ENCODE measurements around the gene MBTPS1.
A peak's percentile ranks its signal among the peaks of the same experiment; 100 is the strongest.

Gene MBTPS1

DNA sequence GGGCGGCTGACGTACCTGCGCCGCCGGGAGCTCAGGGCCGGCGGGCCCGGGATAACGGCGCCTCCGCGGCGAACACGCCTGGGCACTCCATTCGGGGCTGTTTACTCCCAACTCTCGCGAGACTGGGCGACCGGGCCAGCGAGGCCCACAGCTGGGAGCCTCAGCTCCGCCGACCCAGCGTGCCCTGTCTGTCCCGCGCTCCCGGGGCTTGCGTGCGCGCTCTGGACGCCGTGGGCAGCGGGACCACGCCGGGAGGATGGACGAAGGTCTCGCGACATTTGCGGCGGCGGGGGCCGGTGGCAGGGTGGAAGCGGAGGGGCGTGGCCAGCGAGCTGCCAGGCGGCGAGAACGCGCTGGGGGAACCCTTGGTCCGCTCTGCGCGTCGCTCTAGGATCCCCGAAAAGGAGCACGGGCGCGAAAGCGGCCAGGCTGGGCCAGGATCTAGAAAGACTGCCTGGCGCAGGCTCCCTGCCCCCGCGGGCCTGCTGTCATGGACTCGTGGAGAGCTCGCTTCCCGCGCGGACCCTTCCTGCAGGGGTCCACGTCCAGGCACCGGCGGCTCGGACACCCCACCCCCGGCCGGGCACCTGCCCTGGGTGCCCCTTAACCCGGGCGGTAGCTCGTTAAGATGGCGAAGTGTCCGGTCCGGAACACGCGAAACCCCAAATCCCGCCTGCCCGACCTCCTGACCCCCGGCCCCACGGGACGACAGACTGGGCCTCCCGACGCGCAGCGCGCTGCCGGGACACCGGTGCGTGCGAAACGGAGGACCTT, at the start of gene MBTPS1:
Gene MBTPS1, minus strand, starts transcription at position 223 of the 774 bp plus-strand sequence. CDS start 15,159 bp downstream, outside the sequence.
- DNase-seq = peak; percentile 95

DNA sequence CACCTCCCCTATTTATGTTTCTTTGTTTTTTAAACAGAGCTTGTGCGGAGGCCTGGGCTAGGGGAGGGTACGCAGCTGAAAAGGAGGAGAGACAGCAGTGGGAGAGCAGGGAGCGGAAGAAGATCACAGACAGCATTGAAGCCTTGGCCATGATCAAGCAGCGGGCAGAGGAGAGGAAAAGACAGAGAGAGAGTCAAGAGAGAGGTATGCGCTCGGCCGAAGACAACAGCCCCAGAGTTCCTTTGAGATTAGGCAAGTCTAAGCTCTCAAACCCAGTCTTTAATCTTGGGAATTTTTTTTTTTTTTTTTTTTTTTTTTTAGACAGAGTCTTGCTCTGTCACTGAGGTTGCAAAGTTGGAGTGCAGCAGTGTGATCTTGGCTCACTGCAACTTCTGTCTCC, 49.0 kb upstream of the MBTPS1 start:
- no peak for DNase-seq

DNA sequence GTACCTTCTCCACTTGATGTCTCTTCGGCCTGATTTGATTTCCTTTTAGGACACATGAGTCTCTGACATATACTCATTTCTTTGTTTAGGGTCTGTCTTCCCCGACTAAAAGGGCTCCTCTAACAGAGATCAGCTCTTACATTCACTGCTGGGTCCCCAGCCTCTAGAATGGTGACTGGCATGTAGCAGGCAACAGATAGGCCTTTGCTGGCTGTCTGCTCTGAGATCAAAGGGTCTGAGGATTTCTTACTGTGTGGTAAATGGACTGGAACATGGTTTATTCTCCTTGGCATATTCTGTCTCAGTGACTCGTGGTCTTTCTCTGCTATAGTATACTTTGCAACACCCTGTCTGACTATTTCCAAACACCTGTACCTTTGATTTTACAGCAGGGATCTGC, 45.1 kb upstream of the MBTPS1 start:
- no peak for DNase-seq

DNA sequence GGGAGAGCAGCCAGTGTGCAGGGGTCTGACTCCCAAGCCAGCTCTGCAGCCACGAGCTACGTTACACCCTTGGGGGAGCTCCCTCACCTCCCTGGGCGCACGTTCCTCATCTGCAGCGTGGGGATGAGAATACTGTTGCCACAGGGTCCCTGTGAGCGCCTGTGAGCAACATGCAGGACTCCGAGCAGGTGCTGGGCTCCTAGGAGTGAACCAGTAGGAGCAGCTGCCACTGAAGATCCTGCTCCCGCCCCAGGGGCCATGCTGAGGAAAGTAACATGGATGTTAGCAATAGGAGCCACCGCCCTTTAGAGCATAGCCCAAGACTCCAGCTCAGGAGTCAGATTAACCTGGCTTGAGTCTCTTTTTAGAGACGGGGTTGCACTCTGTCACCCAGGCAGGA, 44.3 kb upstream of the MBTPS1 start:
- no peak for DNase-seq

DNA sequence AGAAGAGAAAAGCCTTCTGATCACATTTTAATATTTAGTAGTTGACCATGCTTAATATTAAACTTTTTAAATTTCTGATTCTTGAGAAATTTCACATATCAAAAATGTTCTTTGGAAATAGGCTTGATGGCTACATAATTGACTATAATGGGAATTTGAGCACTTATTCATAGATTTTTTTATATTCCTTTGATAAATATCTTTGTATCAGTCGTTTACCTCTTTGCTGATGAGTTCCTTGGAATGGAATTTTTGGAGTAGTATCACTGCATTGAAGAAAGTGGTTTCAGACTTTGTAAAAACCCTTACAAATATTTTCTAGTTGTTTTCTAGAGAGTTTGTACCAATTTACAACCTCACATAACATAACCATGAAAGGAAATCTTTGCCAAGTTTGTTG, 43.1 kb upstream of the MBTPS1 start:
- DNase-seq = no peak

DNA sequence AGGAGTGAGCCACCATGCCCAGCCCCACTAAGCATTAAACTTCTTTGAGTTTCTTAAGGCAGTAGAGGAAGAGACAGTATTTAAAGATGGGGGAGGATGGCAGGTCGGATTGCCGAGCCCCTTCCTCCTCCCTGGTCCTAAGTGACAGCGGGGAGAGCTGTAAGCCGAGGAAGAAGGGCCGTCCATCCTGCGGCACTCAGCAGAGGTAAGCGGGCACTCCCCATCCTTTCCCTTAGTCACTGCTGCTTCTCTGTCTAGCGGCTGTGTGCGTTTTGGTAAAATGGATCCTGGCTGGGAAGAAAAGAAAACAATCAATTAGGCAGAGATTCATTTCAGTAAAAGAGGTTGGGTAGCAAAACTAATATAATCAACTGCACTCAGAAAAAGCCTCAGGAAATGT, 42.3 kb upstream of the MBTPS1 start:
- DNase-seq = peak; percentile 17

DNA sequence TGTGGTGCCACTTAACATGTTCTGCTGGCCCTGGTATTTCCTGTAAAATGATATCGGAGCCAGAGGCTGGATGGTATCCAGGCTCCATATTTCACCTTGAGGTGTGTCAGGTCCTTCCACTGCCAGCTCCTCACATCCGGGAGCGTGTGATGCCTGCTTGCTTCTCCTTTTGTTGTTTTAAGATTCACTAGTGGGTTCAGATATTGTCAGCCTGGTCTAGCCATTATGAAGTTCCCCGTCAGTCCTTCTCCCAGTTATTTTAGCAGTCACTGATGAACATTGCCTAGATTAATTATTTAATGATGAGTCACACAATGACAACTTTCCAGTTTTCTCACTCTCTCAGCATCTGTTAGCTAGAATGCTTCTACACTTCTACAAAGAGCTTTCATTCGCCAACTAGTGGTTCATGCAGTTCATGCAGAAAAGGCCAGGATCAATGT, 39.6 kb upstream of the MBTPS1 start:
- no peak for DNase-seq

DNA sequence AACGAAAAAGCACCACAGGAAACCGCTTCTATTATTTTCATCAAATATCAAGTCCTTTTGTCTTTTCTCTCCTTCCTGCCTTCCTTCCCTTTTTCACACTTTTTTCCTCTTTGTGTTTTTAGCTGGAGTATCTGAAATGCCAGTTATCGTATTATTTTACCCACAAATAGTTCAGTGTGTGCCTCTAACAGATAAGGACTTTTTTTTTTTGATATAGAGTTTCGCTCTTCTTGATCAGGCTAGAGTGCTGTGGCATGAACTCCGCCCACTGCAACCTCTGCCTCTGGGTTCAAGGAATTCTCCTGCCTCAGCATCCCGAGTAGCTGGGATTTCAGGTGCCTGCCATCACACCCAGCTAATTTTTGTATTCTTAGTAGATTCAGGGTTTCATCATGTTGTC, 39.0 kb upstream of the MBTPS1 start:
- no peak for DNase-seq

DNA sequence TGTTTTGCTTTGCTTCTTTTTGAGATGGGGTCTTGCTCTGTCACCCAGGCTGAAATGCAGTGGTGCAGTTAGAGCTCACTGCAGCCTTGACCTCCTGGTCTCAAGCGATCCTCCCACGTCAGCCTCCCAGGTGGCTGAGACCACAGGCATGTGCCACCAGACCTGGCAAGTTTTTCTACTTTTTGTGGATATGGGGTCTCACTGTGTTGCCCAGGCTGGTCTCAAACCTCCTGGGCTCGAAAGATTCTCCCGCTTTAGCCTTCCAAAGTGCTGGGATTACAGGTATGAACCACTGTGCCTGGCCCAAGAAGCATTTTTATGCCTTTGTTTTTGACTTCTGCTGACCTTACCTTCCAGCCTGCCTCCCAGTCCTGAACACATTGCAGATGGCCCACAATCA, 38.5 kb upstream of the MBTPS1 start:
- DNase-seq = no peak

DNA sequence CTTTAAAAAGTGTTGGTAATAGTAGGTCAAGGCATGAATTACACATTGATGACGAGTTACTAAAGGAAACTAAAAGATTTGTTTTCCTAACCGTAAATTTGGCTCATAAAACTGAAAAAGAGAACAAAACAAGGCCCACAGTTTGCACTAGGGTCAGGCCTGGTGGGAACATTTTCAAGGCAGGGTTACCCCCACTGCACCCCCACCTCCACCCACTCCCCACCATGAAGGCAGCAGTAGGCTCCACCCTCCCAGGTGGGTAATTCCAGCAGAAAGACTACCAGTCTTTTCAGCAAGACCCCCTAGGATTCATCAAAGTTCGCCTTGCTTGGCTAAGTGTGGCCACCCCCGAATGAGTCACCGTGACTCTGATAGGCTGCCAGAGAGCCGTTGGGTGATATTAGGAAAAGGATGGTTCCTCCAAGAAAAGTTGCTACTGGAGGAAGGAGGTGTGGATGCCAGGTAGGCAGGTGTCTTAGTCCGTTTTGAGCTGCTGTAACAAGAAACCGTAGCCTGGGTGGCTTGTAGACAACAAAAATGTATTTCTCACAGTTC, 37.0 kb upstream of the MBTPS1 start:
- DNase-seq = no peak

DNA sequence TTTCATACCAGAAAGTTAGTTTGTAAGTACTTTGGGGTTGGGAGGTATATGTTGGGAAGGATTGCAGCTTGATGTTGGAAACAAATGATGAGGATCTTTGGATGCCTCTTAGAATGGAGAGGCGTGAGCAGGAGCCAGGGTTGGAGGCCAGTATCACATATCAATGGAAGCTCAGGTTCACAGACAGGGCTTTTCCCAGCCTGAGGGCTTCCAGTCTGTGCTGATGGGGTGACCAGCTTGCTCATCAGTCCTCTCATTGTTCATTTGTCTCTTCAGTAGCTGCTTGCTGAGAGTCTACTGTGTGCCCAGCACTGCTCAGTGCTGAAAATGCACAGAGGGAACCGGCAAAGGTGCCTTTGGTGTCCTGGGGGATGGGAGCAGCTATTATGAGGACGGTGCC, 34.2 kb upstream of the MBTPS1 start:
- no peak for DNase-seq

DNA sequence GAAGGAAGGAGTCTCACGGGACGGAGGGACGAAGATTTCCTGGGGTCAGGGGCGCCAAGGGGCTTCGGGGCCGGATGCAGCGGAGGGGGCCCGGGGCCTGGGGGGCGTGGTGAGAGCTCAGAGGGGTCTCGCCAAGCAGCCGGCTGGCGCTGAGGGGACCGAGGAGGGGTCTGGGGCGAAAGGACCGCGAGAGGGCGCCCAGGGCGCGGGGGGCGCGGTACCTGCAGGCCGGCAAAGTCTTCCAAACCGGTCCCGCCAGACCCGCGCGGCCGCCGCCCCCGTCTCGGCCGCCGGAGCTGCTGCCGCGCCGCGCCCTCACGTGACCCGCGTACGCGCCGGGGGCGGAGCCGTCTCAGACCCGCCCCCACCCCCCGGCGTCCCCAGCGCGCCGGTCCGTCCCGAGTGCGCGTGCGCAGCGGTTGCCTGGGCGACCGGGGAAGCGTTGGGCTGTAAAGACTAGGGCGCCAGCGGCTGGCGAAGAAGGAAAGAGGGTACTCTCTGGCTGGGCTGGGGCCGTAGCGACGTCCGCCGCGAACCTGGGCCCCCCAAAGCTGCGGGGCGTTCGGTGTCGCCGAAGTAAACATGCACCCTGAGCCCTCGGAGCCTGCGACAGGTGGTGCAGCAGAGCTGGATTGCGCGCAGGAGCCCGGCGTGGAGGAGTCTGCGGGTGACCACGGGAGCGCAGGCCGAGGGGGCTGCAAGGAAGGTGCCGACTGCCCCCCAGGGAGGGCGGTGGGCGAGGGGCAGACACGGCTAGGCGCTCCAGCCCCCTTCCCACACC, 28.3 kb upstream of the MBTPS1 start, which contains the start of the genes DNAAF1 and HSDL1:
Gene DNAAF1, plus strand, starts transcription at position 450 of the 781 bp plus-strand sequence. Its CDS starts 133 bp downstream, at position 583.
Gene HSDL1, minus strand, starts transcription at position 319 of the 781 bp plus-strand sequence. CDS start 13,856 bp downstream, outside the sequence.
- peak; percentile 75 for DNase-seq

DNA sequence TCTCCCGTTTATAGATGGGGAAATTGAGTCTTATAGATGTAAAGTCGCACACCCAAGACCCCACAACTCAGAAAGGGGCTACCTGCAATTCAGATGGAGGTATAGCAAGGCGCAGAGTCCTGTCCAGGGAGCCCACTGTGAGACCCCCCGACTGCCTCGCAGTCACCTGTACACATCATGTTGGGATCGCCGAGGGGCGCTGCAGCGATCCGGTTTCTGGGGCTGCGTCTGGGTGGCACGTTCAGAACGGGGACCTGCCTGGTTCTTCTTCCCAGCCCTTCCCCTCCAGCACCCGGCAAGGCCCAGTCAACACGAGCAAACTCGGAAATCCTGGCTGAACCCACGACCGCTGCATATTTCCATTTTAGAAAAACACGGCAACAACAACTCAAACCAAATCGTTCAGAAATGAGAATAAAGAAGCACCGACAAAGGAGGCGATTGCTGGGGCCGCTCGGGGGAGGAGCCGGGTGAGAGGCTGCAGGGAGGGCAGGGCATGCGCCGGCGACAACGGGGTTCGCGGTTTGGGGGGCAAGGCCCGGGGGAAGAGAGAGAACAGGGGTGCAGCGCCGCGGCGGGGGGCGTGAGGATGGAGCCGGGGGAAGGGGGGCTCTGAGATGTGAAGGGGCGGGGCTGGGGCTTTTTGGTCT, 27.6 kb upstream of the MBTPS1 start:
- DNase-seq = no peak

DNA sequence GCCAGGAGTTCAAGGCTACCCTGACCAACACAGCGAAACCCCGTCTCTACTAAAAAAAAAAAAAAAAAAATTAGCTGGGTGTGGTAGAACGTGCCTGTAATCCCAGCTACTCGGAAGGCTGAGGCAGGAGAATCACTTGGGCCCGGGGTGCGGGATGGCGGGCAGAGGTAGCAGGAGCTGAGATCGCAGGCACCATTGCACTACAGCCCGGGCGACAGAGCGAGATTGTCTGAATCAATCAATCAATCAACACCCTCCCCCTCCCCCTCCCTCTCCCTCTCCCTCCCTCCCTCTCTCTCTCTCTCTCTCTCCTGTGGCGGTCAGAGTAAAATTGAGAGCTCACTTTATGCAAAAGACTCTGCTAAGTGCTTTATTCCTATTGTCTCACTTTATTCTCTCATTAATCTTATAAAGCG, 27.1 kb upstream of the MBTPS1 start:
- DNase-seq = no peak

DNA sequence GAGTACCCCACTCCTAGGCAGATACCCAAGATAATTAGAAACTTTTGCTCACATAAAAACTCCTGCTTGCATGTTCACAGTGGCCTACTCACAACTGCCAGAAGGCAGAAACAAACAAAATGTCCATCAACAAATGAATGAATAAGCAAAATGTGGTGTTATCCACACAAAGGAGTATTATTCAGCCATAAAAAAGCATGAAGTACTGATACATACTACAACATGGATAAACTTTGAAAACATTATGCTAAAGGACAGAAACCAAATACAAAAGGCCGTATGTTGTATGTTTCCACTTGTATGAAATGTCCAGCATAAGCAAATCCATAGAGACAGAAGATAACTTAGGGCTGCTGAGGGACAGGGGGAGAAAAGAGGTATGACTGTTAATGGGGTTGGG, 26.3 kb upstream of the MBTPS1 start:
- no peak for DNase-seq

DNA sequence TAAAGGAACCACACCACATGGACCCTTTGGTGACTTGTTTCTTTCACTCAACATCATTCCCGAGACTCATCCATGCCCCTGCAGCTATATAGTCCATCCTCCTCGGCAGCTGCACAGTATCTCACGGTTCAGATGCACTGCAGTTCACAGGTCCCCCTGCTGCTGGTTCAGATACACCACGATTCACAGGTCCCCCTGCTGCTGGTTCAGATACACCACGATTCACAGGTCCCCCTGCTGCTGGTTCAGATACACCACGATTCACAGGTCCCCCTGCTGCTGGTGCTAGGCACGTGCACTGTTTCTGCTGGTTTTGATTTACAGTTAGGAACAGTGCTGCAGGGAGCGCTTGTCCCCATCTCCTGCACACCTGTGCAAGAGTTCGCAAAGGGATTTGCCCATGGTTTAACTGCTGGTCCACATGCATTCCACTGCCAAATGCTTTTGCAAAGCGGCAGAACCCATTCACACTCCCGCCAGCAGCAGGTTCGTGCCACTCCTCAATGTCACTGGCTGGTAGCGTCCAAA, 24.5 kb upstream of the MBTPS1 start:
- DNase-seq = no peak

DNA sequence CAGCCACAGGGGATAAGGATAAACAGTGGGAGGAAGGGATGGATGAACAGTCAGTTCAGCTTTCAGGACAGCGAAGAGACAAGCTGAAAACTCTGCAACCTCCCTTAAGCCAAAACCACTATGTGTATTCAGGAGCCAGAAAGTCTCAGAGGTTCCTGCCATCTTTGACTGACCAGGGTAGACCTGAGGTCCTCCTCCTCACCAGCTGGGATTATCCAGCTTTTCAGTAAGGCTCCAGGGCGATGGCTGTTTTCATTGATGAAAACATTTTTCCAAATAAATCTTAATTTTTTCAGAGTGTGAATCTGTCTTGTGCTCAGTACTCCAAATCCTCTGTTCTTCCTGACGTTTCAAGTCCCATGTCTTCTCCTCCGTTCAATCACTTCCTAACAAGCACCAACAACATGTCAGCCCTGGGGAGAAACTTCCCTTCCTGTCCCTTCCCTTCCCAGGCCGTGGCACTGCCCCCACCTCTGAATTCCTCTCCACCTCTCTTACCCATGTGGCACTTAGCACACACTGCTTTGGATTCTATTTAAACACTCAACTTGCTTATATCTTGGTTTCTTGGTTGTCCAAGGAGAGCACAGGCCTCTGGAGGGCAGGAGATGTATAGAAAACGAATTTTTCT, 23.0 kb upstream of the MBTPS1 start:
- no peak for DNase-seq

DNA sequence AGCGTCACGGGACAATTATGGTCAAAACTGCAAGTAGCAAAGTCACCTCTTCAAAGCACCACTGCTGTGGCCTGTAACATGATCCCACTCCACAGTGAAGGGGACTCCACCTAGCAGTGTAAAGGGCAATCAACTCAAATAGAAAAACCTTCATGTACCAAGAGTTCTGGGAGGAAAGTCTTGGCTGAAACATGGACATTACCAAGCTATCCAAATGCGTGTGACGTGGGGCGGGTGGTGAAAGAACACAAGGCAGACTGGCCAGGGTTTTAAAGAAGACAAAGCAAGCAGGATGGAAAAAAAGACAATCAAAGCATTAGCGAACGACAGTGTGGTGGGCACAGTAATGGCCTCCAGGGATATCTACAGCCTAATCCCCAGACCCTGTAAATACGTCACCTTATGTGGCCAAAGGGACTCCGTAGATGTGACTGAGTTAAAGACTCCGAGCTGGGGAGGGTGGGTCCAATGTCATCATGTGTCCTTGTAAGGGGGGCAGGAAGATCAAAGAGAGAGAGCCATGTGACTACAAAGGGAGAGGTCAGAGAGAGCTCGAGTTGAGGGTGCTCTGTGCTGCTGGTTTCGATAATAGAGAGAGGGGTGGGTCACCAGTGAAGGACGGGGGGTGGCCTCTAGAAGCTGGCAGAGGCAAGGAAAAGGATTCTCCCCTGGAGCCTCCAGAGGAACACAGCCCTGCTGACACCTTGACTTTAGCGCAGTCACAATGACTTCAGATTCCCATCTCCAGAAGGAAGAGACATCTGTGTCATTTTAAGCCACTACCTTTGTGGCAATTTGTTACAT, 22.3 kb upstream of the MBTPS1 start:
- DNase-seq = peak; percentile 33

DNA sequence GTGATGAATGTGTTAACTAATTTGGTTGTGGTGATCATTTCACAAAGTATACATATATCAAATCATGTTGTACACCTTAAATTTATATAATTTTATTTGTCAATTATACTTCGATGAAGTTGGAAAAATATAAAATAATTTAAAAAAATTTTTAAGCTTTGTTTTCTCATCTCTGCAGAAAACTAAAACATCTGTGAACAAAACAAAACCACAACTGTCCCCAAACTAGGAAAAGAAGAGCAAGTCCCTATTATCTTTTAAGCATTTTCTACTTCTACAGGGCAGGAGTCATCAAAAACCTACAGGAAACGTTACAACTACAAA, 21.7 kb upstream of the MBTPS1 start:
- DNase-seq = no peak

DNA sequence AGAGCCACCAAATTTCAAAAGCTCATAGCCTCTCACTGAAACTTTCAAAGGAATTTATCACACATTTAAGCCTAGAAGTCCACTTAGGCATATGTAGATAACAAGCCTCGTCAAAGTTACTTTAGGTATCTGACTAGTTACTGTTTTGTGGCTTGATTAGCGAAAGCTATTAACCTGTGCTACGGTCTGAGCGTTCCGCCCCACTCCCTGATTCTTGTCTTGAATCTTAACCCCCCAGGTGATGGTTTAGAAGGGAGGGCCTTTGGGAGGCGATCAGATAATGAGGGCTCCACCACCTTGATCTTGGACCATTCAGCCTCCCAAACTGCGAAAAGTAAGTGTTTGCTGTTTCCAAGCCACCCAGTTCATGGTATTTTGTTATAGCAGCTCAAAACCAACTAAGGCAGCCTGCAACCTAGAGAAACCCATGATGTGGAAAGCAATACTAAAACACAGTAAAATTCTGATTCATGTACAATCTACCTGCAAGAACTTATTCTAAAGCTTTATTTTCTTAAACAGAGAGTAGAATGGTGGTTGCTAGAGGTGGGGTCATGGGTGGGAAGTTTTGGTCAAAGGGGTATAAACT, 21.1 kb upstream of the MBTPS1 start:
- DNase-seq = no peak

DNA sequence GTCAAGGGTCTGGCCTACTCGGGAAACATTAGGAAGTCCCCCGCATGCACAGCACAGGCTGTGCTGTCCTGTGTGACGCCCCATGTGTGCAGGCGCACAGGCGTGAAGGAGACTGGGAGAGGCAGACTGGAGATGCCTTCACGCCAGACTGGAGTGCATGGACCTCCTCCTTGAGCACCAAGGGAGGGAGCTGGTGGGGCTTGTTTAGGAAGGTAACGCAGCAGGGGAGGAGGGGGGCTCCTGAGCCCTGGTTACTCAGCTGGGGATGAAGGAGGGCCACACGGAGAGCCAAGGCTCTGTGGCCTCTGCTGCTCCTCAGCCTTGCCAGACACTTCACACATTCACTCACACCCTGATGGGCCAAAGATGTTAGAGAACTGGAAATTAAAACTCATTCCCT, 20.5 kb upstream of the MBTPS1 start:
- no peak for DNase-seq
